GM10266 (cell line): ENCODE data around the gene GAREM1.

Experiments used
- DNase-seq: peaks from one replicate; pipeline ENCODE4 v3.0.0; 2012; ENCODE audit errors: extremely low spot score
- TF ChIP-seq, protein P1 (sequence below): IDR thresholded peaks from 2 replicates; pipeline ENCODE4 v1.5.1; 2012; ENCODE audit warnings: mild to moderate bottlenecking, low read depth; ENCODE audit not compliant: control insufficient read depth, insufficient read depth; ENCODE audit errors: missing control alignments

Gene GAREM1

GRCh38 chr18:32443706-32444215 is 26.9 kb downstream of the GAREM1 start:
- TF ChIP-seq, protein P1, sequence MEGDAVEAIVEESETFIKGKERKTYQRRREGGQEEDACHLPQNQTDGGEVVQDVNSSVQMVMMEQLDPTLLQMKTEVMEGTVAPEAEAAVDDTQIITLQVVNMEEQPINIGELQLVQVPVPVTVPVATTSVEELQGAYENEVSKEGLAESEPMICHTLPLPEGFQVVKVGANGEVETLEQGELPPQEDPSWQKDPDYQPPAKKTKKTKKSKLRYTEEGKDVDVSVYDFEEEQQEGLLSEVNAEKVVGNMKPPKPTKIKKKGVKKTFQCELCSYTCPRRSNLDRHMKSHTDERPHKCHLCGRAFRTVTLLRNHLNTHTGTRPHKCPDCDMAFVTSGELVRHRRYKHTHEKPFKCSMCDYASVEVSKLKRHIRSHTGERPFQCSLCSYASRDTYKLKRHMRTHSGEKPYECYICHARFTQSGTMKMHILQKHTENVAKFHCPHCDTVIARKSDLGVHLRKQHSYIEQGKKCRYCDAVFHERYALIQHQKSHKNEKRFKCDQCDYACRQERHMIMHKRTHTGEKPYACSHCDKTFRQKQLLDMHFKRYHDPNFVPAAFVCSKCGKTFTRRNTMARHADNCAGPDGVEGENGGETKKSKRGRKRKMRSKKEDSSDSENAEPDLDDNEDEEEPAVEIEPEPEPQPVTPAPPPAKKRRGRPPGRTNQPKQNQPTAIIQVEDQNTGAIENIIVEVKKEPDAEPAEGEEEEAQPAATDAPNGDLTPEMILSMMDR: no peak
- no peak for DNase-seq

- TF ChIP-seq, protein P1: no peak
- DNase-seq: no peak
These were observed 27.5 kb downstream of the GAREM1 start for GRCh38 chr18:32443033-32443705.

DNA sequence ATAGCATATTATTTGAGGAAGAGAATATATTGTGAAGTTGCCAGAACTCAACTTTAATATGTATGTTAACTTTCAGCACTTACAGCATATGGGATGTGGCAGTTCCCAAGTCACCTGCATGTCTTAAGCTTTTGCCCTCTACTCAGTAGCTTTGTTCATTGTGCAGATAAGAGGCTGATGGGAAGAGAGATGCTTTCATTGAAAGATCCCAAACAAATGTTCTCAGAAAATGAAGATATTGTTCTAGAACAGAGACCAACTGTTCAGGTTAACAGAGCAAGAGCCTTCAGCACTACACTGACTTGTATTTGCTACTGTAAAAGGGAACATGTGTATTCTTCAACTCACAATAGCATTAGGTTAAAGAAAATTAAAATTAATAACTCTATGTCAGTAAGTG is 28.1 kb downstream of the GAREM1 start:
- TF ChIP-seq, protein P1: no peak
- DNase-seq: no peak

GRCh38 chr18:32441533-32441932 is 29.1 kb downstream of the GAREM1 start:
- TF ChIP-seq, protein P1: no peak
- no peak for DNase-seq

GRCh38 chr18:32440518-32440917 is 30.2 kb downstream of the GAREM1 start:
- DNase-seq: no peak
- TF ChIP-seq, protein P1: no peak

DNA sequence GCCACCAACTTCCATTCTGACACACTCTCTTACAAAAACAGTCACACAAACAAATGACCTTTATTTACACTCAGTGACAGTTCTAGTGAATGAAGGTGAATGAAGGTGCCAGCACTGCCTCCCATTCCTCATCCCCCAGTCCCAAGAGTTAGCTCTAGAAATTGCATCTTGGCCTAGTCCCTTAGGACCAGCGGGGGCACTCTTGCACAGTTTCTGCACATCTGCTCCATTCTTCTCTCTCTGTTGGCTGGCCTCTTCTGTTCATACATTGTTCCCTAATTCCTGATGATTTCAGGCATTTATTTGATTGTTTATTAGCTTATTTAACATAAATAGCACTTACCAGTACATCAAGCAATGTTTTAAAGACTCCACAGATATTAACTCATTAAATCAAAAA is 30.9 kb downstream of the GAREM1 start:
- TF ChIP-seq, protein P1: no peak
- DNase-seq: no peak

DNA sequence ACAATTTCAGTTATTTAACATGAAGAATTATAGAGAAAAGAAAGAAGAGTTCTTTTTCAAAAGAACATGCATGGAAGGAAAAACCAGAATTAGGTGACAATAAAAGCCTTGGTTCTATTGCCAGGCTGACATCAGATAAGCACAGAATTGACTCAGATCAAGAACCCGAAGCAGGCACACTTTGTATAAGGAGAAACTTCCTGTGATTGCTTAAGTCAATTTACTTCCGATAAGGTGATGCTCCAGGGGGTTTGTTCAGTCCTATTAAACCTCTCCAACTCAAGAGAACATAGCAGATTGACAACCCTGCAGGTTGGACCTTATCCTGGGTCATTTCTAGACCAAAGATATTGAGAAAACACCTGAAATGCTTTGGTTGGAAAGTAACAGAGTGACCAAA is 31.4 kb downstream of the GAREM1 start:
- DNase-seq: no peak
- TF ChIP-seq, protein P1: no peak
